Spleen (tissue), 3 donors: Measurements from ENCODE around the gene FAM234B.

Experiments used
- POLR2A ChIP-seq, 3 donors: fragments of 450-650 bp; IDR thresholded peaks; one replicate each; pipeline ENCODE4 v1.5.1; 2017; ENCODE audit warnings: antibody characterized with exemption in 3 of 3, mild to moderate bottlenecking in 1 of 3
- POLR2AphosphoS5 ChIP-seq, 3 donors: sonication (generic); formaldehyde crosslinking; IDR thresholded peaks; one replicate each; pipeline ENCODE4 v1.5.1; 2017; ENCODE audit warnings: antibody characterized with exemption in 3 of 3

DNA sequence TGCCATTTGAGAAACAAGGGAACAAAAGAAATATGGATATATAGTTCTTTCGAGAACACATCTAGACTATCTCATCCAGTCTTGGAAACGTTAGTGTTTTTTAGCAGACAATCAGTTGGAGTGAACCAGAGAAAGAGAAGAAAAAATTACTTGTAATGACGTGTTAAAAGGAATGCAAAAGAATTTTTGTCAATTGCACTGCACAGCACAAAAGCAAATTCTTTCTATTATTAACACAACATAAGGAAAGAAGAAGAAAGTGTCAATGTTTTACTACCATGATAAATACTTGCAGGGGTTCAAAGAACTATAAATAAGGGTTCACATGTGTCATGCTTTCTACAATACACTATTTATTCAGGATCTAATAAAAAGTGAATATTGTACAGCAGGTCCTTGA is 86.8 kb downstream of the FAM234B start:
- no peak for TF ChIP-seq POLR2A (IDR thresholded peaks at IDR 0.05)
- no peak for TF ChIP-seq POLR2AphosphoS5 (IDR thresholded peaks at IDR 0.05)
